ENCODE data around the gene KIF6.

GRCh38 chr6:39654121-39654520, 71.1 kb downstream of the KIF6 start:
- no peak for TF ChIP-seq CTCF (IDR thresholded peaks at IDR 0.05)
- TF ChIP-seq POLR2A (IDR thresholded peaks at IDR 0.05), result no peak
